Neural cell (in vitro differentiated cells): ENCODE data around the gene INSR. TPM values are rescaled to one million over a fixed set of nuclear protein-coding genes. Genes with fewer than 3 reads are reported as not detected.

Experiments used
- H2AFZ ChIP-seq: fragments of 200-600, 300-800 bp; sonication (generic), shearing (Covaris generic); 2 replicates; pipeline ENCODE4 v1.6.0; 2014; ENCODE audit warnings: low read depth, mild to moderate bottlenecking, antibody characterized with exemption, low read length, moderate library complexity
- H3F3A ChIP-seq: fragments of 200-600 bp; shearing (Covaris generic); 2 replicates; pipeline ENCODE4 v1.6.1; 2016; ENCODE audit warnings: mild to moderate bottlenecking, moderate library complexity, mixed read lengths, antibody characterized with exemption, low read length; ENCODE audit not compliant: insufficient read depth, poor library complexity, severe bottlenecking
- H3K27ac ChIP-seq: fragments of 200-600, 300-800 bp; sonication (generic), shearing (Covaris generic); 2 replicates; pipeline ENCODE4 v1.5.1; 2014; ENCODE audit warnings: mild to moderate bottlenecking, low read length, moderate library complexity
- H3K27me3 ChIP-seq: fragments of 300-800, 200-600 bp; sonication (generic), shearing (Covaris generic); 2 replicates; pipeline ENCODE4 v1.6.0; 2014; ENCODE audit warnings: mild to moderate bottlenecking, low read depth, low read length, moderate library complexity; ENCODE audit not compliant: insufficient read depth
- H3K36me3 ChIP-seq: fragments of 300-800, 200-600 bp; sonication (generic), shearing (Covaris generic); 2 replicates; pipeline ENCODE4 v1.5.1; 2014; ENCODE audit warnings: mild to moderate bottlenecking, antibody characterized with exemption, low read length, moderate library complexity; ENCODE audit not compliant: insufficient read depth
- H3K4me2 ChIP-seq: fragments of 300-800, 200-600 bp; sonication (generic), shearing (Covaris generic); 2 replicates; pipeline ENCODE4 v1.6.0; 2014; ENCODE audit warnings: mild to moderate bottlenecking, low read length
- H3K4me3 ChIP-seq: fragments of 300-800, 200-600 bp; sonication (generic), shearing (Covaris generic); 2 replicates; pipeline ENCODE4 v1.5.1; 2014; ENCODE audit warnings: mild to moderate bottlenecking, low read length, moderate library complexity
- H3K79me2 ChIP-seq: fragments of 200-600 bp; shearing (Covaris generic); replicated peaks from 2 replicates; pipeline ENCODE4 v1.6.0; 2014; ENCODE audit warnings: mild to moderate bottlenecking, low read length, moderate library complexity; ENCODE audit not compliant: insufficient read depth
- H3K9ac ChIP-seq: fragments of 300-800, 200-600 bp; sonication (generic), shearing (Covaris generic); 2 replicates; pipeline ENCODE4 v1.6.1; 2016; ENCODE audit warnings: mild to moderate bottlenecking, low read length, mixed read lengths
- H3K9me2 ChIP-seq: fragments of 200-600 bp; shearing (Covaris generic); 2 replicates; pipeline ENCODE4 v1.6.1; 2016; ENCODE audit warnings: mild to moderate bottlenecking, low read length, mixed read lengths; ENCODE audit not compliant: insufficient read depth
- H3K9me3 ChIP-seq: fragments of 200-600, 300-800 bp; sonication (generic), shearing (Covaris generic); 2 replicates; pipeline ENCODE4 v1.6.1; 2016; ENCODE audit warnings: mild to moderate bottlenecking, mixed run types, low read length, moderate library complexity, mixed read lengths
- H4K20me1 ChIP-seq: fragments of 200-600 bp; shearing (Covaris generic); 2 replicates; pipeline ENCODE4 v1.6.1; 2016; ENCODE audit warnings: mild to moderate bottlenecking, mixed run types; ENCODE audit not compliant: insufficient read depth
- CTCF ChIP-seq: fragments of 450-650 bp; IDR thresholded peaks from 2 replicates; pipeline ENCODE4 v1.5.1; 2014; ENCODE audit warnings: antibody characterized with exemption, mild to moderate bottlenecking, moderate library complexity; ENCODE audit not compliant: poor library complexity, severe bottlenecking
- EP300 ChIP-seq: fragments of 450-650 bp; conservative IDR thresholded peaks from 2 replicates; pipeline ENCODE4 v1.6.1; 2014; ENCODE audit warnings: antibody characterized with exemption, mild to moderate bottlenecking, moderate library complexity; ENCODE audit not compliant: poor library complexity, severe bottlenecking
- EZH2 ChIP-seq: fragments of 200-600, 300-800 bp; shearing (Covaris generic), sonication (generic); IDR thresholded peaks from 2 replicates; pipeline ENCODE4 v1.6.1; 2014; ENCODE audit warnings: antibody characterized with exemption, low read length, borderline replicate concordance, mild to moderate bottlenecking; ENCODE audit not compliant: insufficient read depth, poor library complexity, severe bottlenecking
- MXI1 ChIP-seq: fragments of 450-650 bp; conservative IDR thresholded peaks from 2 replicates; pipeline ENCODE4 v1.6.1; 2014; ENCODE audit warnings: antibody characterized with exemption, mild to moderate bottlenecking; ENCODE audit not compliant: poor library complexity, severe bottlenecking
- POLR2AphosphoS5 ChIP-seq: IDR thresholded peaks from 2 replicates; pipeline ENCODE4 v1.6.1; 2012
- RAD21 ChIP-seq: fragments of 450-650 bp; conservative IDR thresholded peaks from 2 replicates; pipeline ENCODE4 v1.6.1; 2014; ENCODE audit warnings: antibody characterized with exemption, mild to moderate bottlenecking, moderate library complexity
- REST ChIP-seq: IDR thresholded peaks from 2 replicates; pipeline ENCODE4 v1.6.1; 2012; ENCODE audit warnings: borderline replicate concordance
- SMC3 ChIP-seq: fragments of 450-650 bp; conservative IDR thresholded peaks from 2 replicates; pipeline ENCODE4 v1.6.1; 2014; ENCODE audit warnings: antibody characterized with exemption, mild to moderate bottlenecking, moderate library complexity; ENCODE audit not compliant: poor library complexity
- TAF1 ChIP-seq: IDR thresholded peaks from 2 replicates; pipeline ENCODE4 v1.6.1; 2012; ENCODE audit warnings: low read depth
- polyA plus RNA-seq: library from polyadenylated mRNA; depleted of rRNA; stranded (reverse); fragments of >200 nt; gene quantifications from 2 replicates; pipeline ENCODE4 v1.2.3, GENCODE V29; 2014

Gene INSR
- polyA plus RNA-seq, 1 donor from 2014 or later: 16.0 TPM

GRCh38 chr19:7258041-7258839 is 36.0 kb downstream of the INSR start:
- Histone ChIP-seq H4K20me1 (no peaks in the 10 kb centered on the region), H3F3A (no peaks in the 10 kb centered on the region), H3K9ac (no peak overlapping the region), H3K36me3 (no peaks in the 10 kb centered on the region), H3K4me3 (no peak overlapping the region), H3K9me2 (no peaks in the 10 kb centered on the region), H3K79me2 (no peaks in the 10 kb centered on the region), H3K27ac (no peak overlapping the region), H3K27me3 (no peaks in the 10 kb centered on the region), H3K9me3 (no peaks in the 10 kb centered on the region), H2AFZ (no peak overlapping the region), H3K4me2 (no peak overlapping the region)
- TF ChIP-seq POLR2AphosphoS5: no peak
- no peak for TF ChIP-seq MXI1
- TF ChIP-seq EP300: no peak
- no peak for TF ChIP-seq CTCF
- no peak for TF ChIP-seq REST
- TF ChIP-seq TAF1: no peak
- TF ChIP-seq RAD21: no peak
- TF ChIP-seq EZH2: no peak
- no peak for TF ChIP-seq SMC3

GRCh38 chr19:7257148-7258040 is 36.8 kb downstream of the INSR start:
- H4K20me1 ChIP-seq: no peaks in the 10 kb centered on the region
- no peak overlapping the region for H3K27ac ChIP-seq
- H3K9ac ChIP-seq: no peak overlapping the region
- no peaks in the 10 kb centered on the region for H3K9me2 ChIP-seq
- no peaks in the 10 kb centered on the region for H3K27me3 ChIP-seq
- H3K79me2 ChIP-seq: no peaks in the 10 kb centered on the region
- no peak overlapping the region for H3K4me3 ChIP-seq
- no peaks in the 10 kb centered on the region for H3K36me3 ChIP-seq
- H2AFZ ChIP-seq: no peak overlapping the region
- no peak for TF ChIP-seq EZH2
- no peak for TF ChIP-seq TAF1
- no peak overlapping the region for H3K4me2 ChIP-seq
- no peaks in the 10 kb centered on the region for H3K9me3 ChIP-seq
- no peaks in the 10 kb centered on the region for H3F3A ChIP-seq
